NCI-H345 (cell line): Measurements from ENCODE around the gene SAMD13.
A peak's percentile ranks its signal among the peaks of the same experiment; 100 is the strongest.

Experiments
- DNase-seq: peaks from one replicate; lab custom pipeline; 2025; lab: John Stamatoyannopoulos, UW

The SAMD13 gene

GRCh38 chr1:84345220-84345619 is 43.7 kb downstream of the SAMD13 start:
- no peak for DNase-seq

GRCh38 chr1:84347271-84347931 is 45.9 kb downstream of the SAMD13 start:
- DNase-seq: no peak

GRCh38 chr1:84347932-84348555 is 46.5 kb downstream of the SAMD13 start:
- DNase-seq: no peak

- no peak for DNase-seq
Measured at GRCh38 chr1:84348759-84349158, 47.3 kb downstream of the SAMD13 start.

- DNase-seq: no peak
Measured at GRCh38 chr1:84350104-84350503, 48.6 kb downstream of the SAMD13 start.

- no peak for DNase-seq
Measured at GRCh38 chr1:84350550-84350949, 49.0 kb downstream of the SAMD13 start.

GRCh38 chr1:84352298-84353106 is 51.0 kb downstream of the SAMD13 start:
- no peak for DNase-seq

GRCh38 chr1:84353695-84354094 is 52.2 kb downstream of the SAMD13 start:
- DNase-seq: no peak

GRCh38 chr1:84355556-84355955 is 54.0 kb downstream of the SAMD13 start:
- DNase-seq: no peak

- no peak for DNase-seq
Measured at GRCh38 chr1:84356881-84357280, 55.4 kb downstream of the SAMD13 start.

GRCh38 chr1:84358695-84359094 is 57.2 kb downstream of the SAMD13 start:
- no peak for DNase-seq

- DNase-seq: no peak
Measured at GRCh38 chr1:84360316-84360715, 58.8 kb downstream of the SAMD13 start.

GRCh38 chr1:84361796-84362195 is 60.3 kb downstream of the SAMD13 start:
- DNase-seq: no peak

GRCh38 chr1:84363019-84363418 is 61.5 kb downstream of the SAMD13 start:
- peak; percentile 48 for DNase-seq

- DNase-seq: no peak
Measured at GRCh38 chr1:84363622-84364021, 62.1 kb downstream of the SAMD13 start.

GRCh38 chr1:84365225-84366221 is 64.0 kb downstream of the SAMD13 start:
- DNase-seq: no peak

GRCh38 chr1:84366786-84367185 is 65.3 kb downstream of the SAMD13 start:
- no peak for DNase-seq

GRCh38 chr1:84367219-84367618 is 65.7 kb downstream of the SAMD13 start:
- DNase-seq: no peak

- no peak for DNase-seq
Measured at GRCh38 chr1:84368441-84368840, 66.9 kb downstream of the SAMD13 start.

GRCh38 chr1:84370266-84370665 is 68.8 kb downstream of the SAMD13 start:
- DNase-seq: no peak

- DNase-seq: peak; percentile 34
Measured at GRCh38 chr1:84370831-84371394, 69.4 kb downstream of the SAMD13 start.
